GM23338 (cell line): Measurements from ENCODE around the gene PLPP4. TPM values are rescaled to one million over a fixed set of nuclear protein-coding genes. Genes with fewer than 3 reads are reported as not detected.

Experiments
- ATAC-seq: fragments of 200-7000 bp; cut with Tn5 transposase; 3 replicates; pipeline ENCODE4 v1.9.1; 2020
- DNase-seq: peaks from one replicate; pipeline ENCODE4 v3.0.0-alpha.2; 2015; ENCODE audit warnings: low spot score
- H2AFZ ChIP-seq: fragments of 200-600 bp; sonication (generic); 2 replicates; pipeline ENCODE4 v1.8.0; 2016; ENCODE audit warnings: antibody characterized with exemption, mild to moderate bottlenecking, moderate library complexity
- H3F3A ChIP-seq: fragments of 200-600 bp; sonication (generic); replicated peaks from 2 replicates; pipeline ENCODE4 v1.8.0; 2017; ENCODE audit warnings: antibody characterized with exemption, mixed run types, low read depth
- H3K27ac ChIP-seq: fragments of 200-600 bp; sonication (generic); 2 replicates; pipeline ENCODE4 v1.6.1; 2016; ENCODE audit warnings: low read depth
- H3K27me3 ChIP-seq: fragments of 200-600 bp; sonication (generic); 2 replicates; pipeline ENCODE4 v1.8.0; 2016; ENCODE audit warnings: mild to moderate bottlenecking, mixed run types, moderate library complexity; ENCODE audit not compliant: insufficient read depth
- H3K36me3 ChIP-seq: fragments of 200-600 bp; sonication (generic); 2 replicates; pipeline ENCODE4 v1.8.0; 2016; ENCODE audit warnings: mild to moderate bottlenecking; ENCODE audit not compliant: insufficient read depth
- H3K4me1 ChIP-seq: fragments of 200-600 bp; sonication (generic); 2 replicates; pipeline ENCODE4 v1.8.0; 2016; ENCODE audit warnings: mild to moderate bottlenecking, moderate library complexity; ENCODE audit not compliant: insufficient read depth
- H3K4me2 ChIP-seq: fragments of 200-600 bp; sonication (generic); 2 replicates; pipeline ENCODE4 v1.7.1; 2017; ENCODE audit warnings: mixed run types
- H3K4me3 ChIP-seq: fragments of 200-600 bp; sonication (generic); 2 replicates; pipeline ENCODE4 v1.6.1; 2016; ENCODE audit warnings: mixed run types
- H3K79me2 ChIP-seq: fragments of 200-600 bp; sonication (generic); replicated peaks from 2 replicates; pipeline ENCODE4 v1.8.0; 2017; ENCODE audit warnings: mild to moderate bottlenecking; ENCODE audit not compliant: insufficient read depth
- H3K9me2 ChIP-seq: fragments of 200-600 bp; sonication (generic); 2 replicates; pipeline ENCODE4 v1.8.0; 2017; ENCODE audit not compliant: insufficient read depth
- H4K20me1 ChIP-seq: fragments of 200-600 bp; sonication (generic); replicated peaks from 2 replicates; pipeline ENCODE4 v1.8.0; 2017; ENCODE audit warnings: mild to moderate bottlenecking; ENCODE audit not compliant: insufficient read depth
- H3K27ac Mint-ChIP-seq: 2 replicates; pipeline ENCODE4 v1.8.0; 2020; ENCODE audit warnings: inconsistent platforms, mild to moderate bottlenecking, moderate library complexity, mixed read lengths
- H3K27me3 Mint-ChIP-seq: 3 replicates; pipeline ENCODE4 v1.8.0; 2022; ENCODE audit warnings: low read depth, mild to moderate bottlenecking, moderate library complexity, mixed read lengths, inconsistent platforms; ENCODE audit not compliant: insufficient read depth, poor library complexity
- H3K36me3 Mint-ChIP-seq: 3 replicates; pipeline ENCODE4 v1.8.0; 2021; ENCODE audit warnings: low read depth, mild to moderate bottlenecking, inconsistent platforms, moderate library complexity, mixed read lengths
- H3K4me1 Mint-ChIP-seq: 3 replicates; pipeline ENCODE4 v1.8.0; 2020; ENCODE audit warnings: mild to moderate bottlenecking, inconsistent platforms, mixed read lengths
- H3K4me3 Mint-ChIP-seq: 3 replicates; pipeline ENCODE4 v1.8.0; 2021; ENCODE audit warnings: moderate library complexity, mild to moderate bottlenecking, inconsistent platforms, mixed read lengths
- H3K9me3 Mint-ChIP-seq: 3 replicates; pipeline ENCODE4 v1.8.0; 2020; ENCODE audit warnings: moderate library complexity, mild to moderate bottlenecking, inconsistent platforms, mixed read lengths
- CTCF ChIP-seq, 2 experiments: fragments of 200-600 bp in 1 of 2; sonication (generic) in 1 of 2; conservative IDR thresholded peaks; 2 replicates each; pipeline versions ENCODE4 v1.5.1 to v1.6.1; 2016 to 2017; ENCODE audit warnings: antibody characterized with exemption in 2 of 2, low read depth in 2 of 2, mild to moderate bottlenecking in 2 of 2, moderate library complexity in 1 of 2
- ETS1 ChIP-seq: IDR thresholded peaks from 2 replicates; pipeline ENCODE4 v1.6.1; 2016; ENCODE audit warnings: antibody characterized with exemption
- EZH2 ChIP-seq: fragments of 200-600 bp; sonication (generic); IDR thresholded peaks from one replicate; pipeline ENCODE4 v1.8.0; 2017; ENCODE audit warnings: antibody characterized with exemption, mild to moderate bottlenecking, low read depth; ENCODE audit not compliant: unreplicated experiment
- EZH2phosphoT487 ChIP-seq: fragments of 200-600 bp; sonication (generic); IDR thresholded peaks from one replicate; pipeline ENCODE4 v1.8.1; 2018; ENCODE audit warnings: antibody characterized with exemption; ENCODE audit not compliant: unreplicated experiment
- POLR2AphosphoS5 ChIP-seq: IDR thresholded peaks from 2 replicates; pipeline ENCODE4 v1.6.1; 2016; ENCODE audit warnings: antibody characterized with exemption, low read depth
- REST ChIP-seq: IDR thresholded peaks from one replicate; pipeline ENCODE4 v1.6.1; 2018; ENCODE audit warnings: antibody characterized with exemption; ENCODE audit not compliant: unreplicated experiment
- ZNF462 ChIP-seq: fragments of 250-450 bp; sonication (Bioruptor Pico); IDR thresholded peaks from 2 replicates; pipeline ENCODE4 v1.5.0; 2020; ENCODE audit warnings: mild to moderate bottlenecking, moderate library complexity
- polyA plus RNA-seq: library from polyadenylated mRNA; unstranded; fragments of >200 nt; fragmentation: Nextera tagmentation; extraction: Ambion mirVana; gene quantifications from 2 replicates; pipeline ENCODE4 v1.2.1, GENCODE V29; 2016
- total RNA-seq: library from RNA; depleted of rRNA; stranded (reverse); fragments of >200 nt; shearing (Covaris generic); gene quantifications from 2 replicates; pipeline ENCODE4 v1.2.3, GENCODE V29; 2014

The PLPP4 gene
- total and polyA plus RNA-seq, 2 experiments from 2014 or later = 0.24 to 0.31 TPM

- H3K9me3 Mint-ChIP-seq = no peaks in the 10 kb centered on the region
- H2AFZ ChIP-seq = 0 out of 2 replicates have a peak overlapping the region, but pooled peaks have one; percentile 10
- no peak overlapping the region for H3K4me2 ChIP-seq
- 0 out of 2 replicates have a peak, but pooled peaks cover 4% of the 10 kb centered on the region for H3K9me2 ChIP-seq
- no peaks in the 10 kb centered on the region for H3K27me3 Mint-ChIP-seq
- no peak overlapping the region for H3K4me3 Mint-ChIP-seq
- no peaks in the 10 kb centered on the region for H3F3A ChIP-seq
- no peaks in the 10 kb centered on the region for H3K79me2 ChIP-seq
- no peaks in the 10 kb centered on the region for H4K20me1 ChIP-seq
- H3K27me3 ChIP-seq = no peaks in the 10 kb centered on the region
- H3K4me1 Mint-ChIP-seq = no peaks in the 10 kb centered on the region
- H3K36me3 ChIP-seq = no peaks in the 10 kb centered on the region
- H3K36me3 Mint-ChIP-seq = no peaks in the 10 kb centered on the region
- no peaks in the 10 kb centered on the region; the same call in 1 of the 2 replicates for H3K4me1 ChIP-seq
- ATAC-seq (no peak), DNase-seq (no peak)
- no peak overlapping the region for H3K27ac Mint-ChIP-seq
- TF ChIP-seq ZNF462 (CRISPR knock-in tag) (no peak), ETS1 (no peak), CTCF (conservative IDR thresholded peaks at IDR 0.05; ENCODE audit: low read depth in 2 of 2) (peak in 1 of 2 experiments; percentile 31; a peak in 2 of 4 replicates), REST (no peak), EZH2phosphoT487 (no peak), EZH2 (no peak), POLR2AphosphoS5 (no peak)
- no peak overlapping the region for H3K4me3 ChIP-seq
- no peak overlapping the region for H3K27ac ChIP-seq
Measured at GRCh38 chr10:120436439-120437112, 20.5 kb upstream of the PLPP4 start.
